DOHH2 (cell line): ENCODE measurements around the gene MMD.
"Not testable (repeated sequence)": the region's sequence is repeated elsewhere in the genome, so short reads cannot be mapped to it uniquely, and the experiment has no call there.

Source experiments
- H3F3A ChIP-seq: fragments of 200-600 bp; sonication (generic), shearing (Covaris generic); 2 replicates; pipeline ENCODE4 v1.6.0; 2016; ENCODE audit warnings: antibody characterized with exemption, mild to moderate bottlenecking; ENCODE audit not compliant: control insufficient read depth, insufficient read depth
- H3K27ac ChIP-seq: fragments of 200-600 bp; sonication (generic); 2 replicates; pipeline ENCODE4 v1.5.1; 2014; ENCODE audit warnings: low read depth, mild to moderate bottlenecking, low read length, moderate library complexity
- H3K27me3 ChIP-seq: fragments of 200-600 bp; sonication (generic); 2 replicates; pipeline ENCODE4 v1.6.1; 2014; ENCODE audit warnings: mild to moderate bottlenecking, low read length, mixed read lengths; ENCODE audit not compliant: control insufficient read depth
- H3K36me3 ChIP-seq: fragments of 200-600 bp; sonication (generic); 2 replicates; pipeline ENCODE4 v1.6.1; 2014; ENCODE audit warnings: mild to moderate bottlenecking, low read length, moderate library complexity, mixed read lengths; ENCODE audit not compliant: control insufficient read depth
- H3K4me1 ChIP-seq: fragments of 200-600 bp; sonication (generic); 2 replicates; pipeline ENCODE4 v1.6.1; 2014; ENCODE audit warnings: mild to moderate bottlenecking, low read length, mixed read lengths; ENCODE audit not compliant: control insufficient read depth
- H3K4me2 ChIP-seq: fragments of 200-600 bp; sonication (generic); 2 replicates; pipeline ENCODE4 v1.6.0; 2014; ENCODE audit warnings: mild to moderate bottlenecking, low read length, moderate library complexity
- H3K4me3 ChIP-seq: fragments of 200-600 bp; sonication (generic); 2 replicates; pipeline ENCODE4 v1.5.1; 2014; ENCODE audit warnings: mild to moderate bottlenecking, low read length, mixed read lengths
- H3K79me2 ChIP-seq: fragments of 200-600 bp; sonication (generic); 2 replicates; pipeline ENCODE4 v1.6.1; 2014; ENCODE audit warnings: mild to moderate bottlenecking, low read length, mixed read lengths; ENCODE audit not compliant: control insufficient read depth
- H3K9me2 ChIP-seq: fragments of 200-600 bp; sonication (generic); replicated peaks from 2 replicates; pipeline ENCODE4 v1.6.1; 2014; ENCODE audit warnings: mild to moderate bottlenecking, low read length, mixed read lengths; ENCODE audit not compliant: control insufficient read depth
- H3K9me3 ChIP-seq: fragments of 200-600 bp; sonication (generic); 2 replicates; pipeline ENCODE4 v1.6.1; 2014; ENCODE audit warnings: antibody characterized with exemption, low read length, mixed read lengths; ENCODE audit not compliant: control insufficient read depth, insufficient read depth
- H4K20me1 ChIP-seq: fragments of 200-600 bp; sonication (generic); 2 replicates; pipeline ENCODE4 v1.6.0; 2014; ENCODE audit warnings: low read depth, mild to moderate bottlenecking, antibody characterized with exemption, low read length, moderate library complexity; ENCODE audit not compliant: control insufficient read depth, insufficient read depth
- CTCF ChIP-seq: fragments of 200-600 bp; sonication (generic); IDR thresholded peaks from one replicate; pipeline ENCODE4 v1.5.1; 2014; ENCODE audit warnings: antibody characterized with exemption, mild to moderate bottlenecking, low read depth, low read length; ENCODE audit not compliant: poor library complexity, severe bottlenecking
- EZH2phosphoT487 ChIP-seq: fragments of 200-600 bp; sonication (generic); IDR thresholded peaks from 2 replicates; pipeline ENCODE4 v1.6.1; 2017; ENCODE audit warnings: borderline replicate concordance, mild to moderate bottlenecking, antibody characterized with exemption, low read length, moderate library complexity, mixed read lengths

The MMD gene

GRCh38 chr17:55407641-55408566 is 13.7 kb downstream of the MMD start:
- no peaks in the 10 kb centered on the region for H3K9me2 ChIP-seq
- H3K4me2 ChIP-seq, result no peak overlapping the region
- H3K36me3 ChIP-seq, result peaks cover 87% of the 10 kb centered on the region
- H4K20me1 ChIP-seq, result no peaks in the 10 kb centered on the region
- no peaks in the 10 kb centered on the region for H3F3A ChIP-seq
- H3K4me1 ChIP-seq, result 0 out of 2 replicates have a peak, but pooled peaks cover 4% of the 10 kb centered on the region
- TF ChIP-seq EZH2phosphoT487, result no peak
- no peak for TF ChIP-seq CTCF
- no peak overlapping the region for H3K4me3 ChIP-seq
- H3K9me3 ChIP-seq, result no peaks in the 10 kb centered on the region
- no peaks in the 10 kb centered on the region for H3K27me3 ChIP-seq
- no peak overlapping the region for H3K27ac ChIP-seq
- no peaks in the 10 kb centered on the region for H3K79me2 ChIP-seq

- Histone ChIP-seq H4K20me1 (no peaks in the 10 kb centered on the region), H3K4me3 (no peak overlapping the region), H3K4me1 (0 out of 2 replicates have a peak, but pooled peaks cover 4% of the 10 kb centered on the region), H3K27ac (no peak overlapping the region), H3K79me2 (no peaks in the 10 kb centered on the region), H3K4me2 (no peak overlapping the region), H3K27me3 (no peaks in the 10 kb centered on the region), H3K9me3 (no peaks in the 10 kb centered on the region), H3F3A (no peaks in the 10 kb centered on the region), H3K36me3 (peaks cover 86% of the 10 kb centered on the region), H3K9me2 (no peaks in the 10 kb centered on the region)
- TF ChIP-seq CTCF (no peak), EZH2phosphoT487 (no peak)
Observed at GRCh38 chr17:55405600-55405999, 16.0 kb downstream of the MMD start.

GRCh38 chr17:55404197-55404596 is 17.4 kb downstream of the MMD start:
- not testable (repeated sequence) for H4K20me1 ChIP-seq, H3K79me2 ChIP-seq, H3F3A ChIP-seq, H3K27me3 ChIP-seq, H3K4me1 ChIP-seq, H3K4me3 ChIP-seq, H3K9me3 ChIP-seq, H3K9me2 ChIP-seq, H3K4me2 ChIP-seq, H3K27ac ChIP-seq
- peaks cover 86% of the 10 kb centered on the region for H3K36me3 ChIP-seq

GRCh38 chr17:55402374-55402773 is 19.3 kb downstream of the MMD start:
- H3K4me2 ChIP-seq, result no peak overlapping the region
- H3K4me1 ChIP-seq, result 0 out of 2 replicates have a peak, but pooled peaks cover 4% of the 10 kb centered on the region
- H3K79me2 ChIP-seq, result no peaks in the 10 kb centered on the region
- H3K9me3 ChIP-seq, result no peaks in the 10 kb centered on the region
- H3K36me3 ChIP-seq, result peaks cover 83% of the 10 kb centered on the region
- no peak for TF ChIP-seq CTCF
- no peak for TF ChIP-seq EZH2phosphoT487
- no peak overlapping the region for H3K4me3 ChIP-seq
- H3K9me2 ChIP-seq, result no peaks in the 10 kb centered on the region
- no peaks in the 10 kb centered on the region for H3K27me3 ChIP-seq
- H4K20me1 ChIP-seq, result no peaks in the 10 kb centered on the region
- H3K27ac ChIP-seq, result no peak overlapping the region
- H3F3A ChIP-seq, result no peaks in the 10 kb centered on the region
